NCI-H187 (cell line): ENCODE results near the gene NAP1L1.

Source experiments
- DNase-seq, 2 experiments: peaks; one replicate each; lab custom pipeline; 2025; lab: John Stamatoyannopoulos, UW

Gene NAP1L1, protein sequence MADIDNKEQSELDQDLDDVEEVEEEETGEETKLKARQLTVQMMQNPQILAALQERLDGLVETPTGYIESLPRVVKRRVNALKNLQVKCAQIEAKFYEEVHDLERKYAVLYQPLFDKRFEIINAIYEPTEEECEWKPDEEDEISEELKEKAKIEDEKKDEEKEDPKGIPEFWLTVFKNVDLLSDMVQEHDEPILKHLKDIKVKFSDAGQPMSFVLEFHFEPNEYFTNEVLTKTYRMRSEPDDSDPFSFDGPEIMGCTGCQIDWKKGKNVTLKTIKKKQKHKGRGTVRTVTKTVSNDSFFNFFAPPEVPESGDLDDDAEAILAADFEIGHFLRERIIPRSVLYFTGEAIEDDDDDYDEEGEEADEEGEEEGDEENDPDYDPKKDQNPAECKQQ

DNA sequence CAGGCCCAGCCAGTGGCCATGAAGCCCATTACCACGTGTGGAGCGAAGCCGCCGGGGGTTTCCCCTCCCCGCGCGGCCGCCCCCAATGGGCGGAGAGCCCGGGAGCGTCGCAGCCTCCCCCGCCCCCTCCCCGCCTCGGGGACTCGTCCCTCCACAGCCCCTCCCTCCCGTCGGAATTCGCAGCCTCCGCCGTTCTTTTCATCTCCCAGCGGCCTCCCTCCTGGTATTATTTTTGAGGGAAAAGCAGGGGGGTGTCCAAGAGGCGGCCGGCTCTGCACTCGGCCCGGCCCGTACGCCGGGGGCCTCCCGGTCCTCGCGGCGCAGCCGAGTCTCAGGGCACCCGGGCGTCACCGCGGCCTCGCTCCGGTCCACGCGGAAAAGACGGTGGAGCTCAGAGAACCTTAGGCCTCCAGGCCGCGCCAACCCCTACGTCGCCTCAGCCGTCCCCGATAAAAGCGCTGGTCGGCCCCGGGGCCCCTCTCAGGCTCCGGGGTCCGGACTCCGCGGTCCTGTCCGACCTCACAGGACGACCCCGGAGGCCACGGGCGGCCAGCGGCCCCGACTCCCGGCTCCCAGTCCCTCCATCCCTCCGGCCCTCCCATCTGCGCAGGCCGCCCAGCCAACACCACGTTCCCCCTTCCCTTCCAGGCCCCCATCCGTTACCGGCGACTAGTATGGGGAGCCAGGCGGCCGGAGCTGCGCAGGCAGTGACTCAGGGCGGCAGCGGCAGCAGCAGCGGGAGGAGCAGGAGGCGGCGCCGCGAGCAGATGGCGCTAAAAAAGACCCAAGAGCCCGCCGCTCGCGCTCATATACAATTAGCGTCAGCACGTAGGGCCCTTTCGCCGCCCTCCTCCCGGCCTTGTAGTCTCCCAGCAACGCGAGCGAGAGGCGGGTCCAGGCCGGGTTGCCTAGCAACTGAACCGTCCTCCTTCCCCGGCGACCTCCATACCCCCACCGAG, at the start of gene NAP1L1:
TSS of gene NAP1L1 (minus strand) at position 782 of the 959 bp plus-strand sequence. CDS start 10,466 bp downstream, outside the sequence.
- DNase-seq = peak; percentile 96 to 98

- no peak for DNase-seq
Measured at GRCh38 chr12:76127588-76127987, 43.1 kb upstream of the NAP1L1 start.

DNA sequence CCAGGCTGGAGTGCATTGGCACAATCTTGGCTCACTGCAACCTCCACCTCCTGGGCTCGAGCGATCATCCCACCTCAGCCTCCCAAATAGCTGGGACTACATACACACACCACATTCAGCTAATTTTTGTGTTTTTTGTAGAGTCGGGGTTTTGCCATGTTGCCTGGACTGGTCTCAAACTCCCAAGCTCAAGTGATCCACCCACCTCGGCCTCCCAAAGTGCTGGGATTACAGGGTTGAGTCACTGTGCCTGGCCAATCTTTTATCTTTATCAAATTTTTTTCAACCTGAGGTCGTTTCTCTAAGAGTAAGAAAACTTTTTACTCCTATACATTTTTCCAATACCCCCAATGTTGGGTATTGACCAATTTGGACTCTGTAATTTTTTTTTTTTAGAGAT, 40.0 kb upstream of the NAP1L1 start:
- no peak for DNase-seq

GRCh38 chr12:76123259-76124212, 39.1 kb upstream of the NAP1L1 start:
- DNase-seq = no peak

DNA sequence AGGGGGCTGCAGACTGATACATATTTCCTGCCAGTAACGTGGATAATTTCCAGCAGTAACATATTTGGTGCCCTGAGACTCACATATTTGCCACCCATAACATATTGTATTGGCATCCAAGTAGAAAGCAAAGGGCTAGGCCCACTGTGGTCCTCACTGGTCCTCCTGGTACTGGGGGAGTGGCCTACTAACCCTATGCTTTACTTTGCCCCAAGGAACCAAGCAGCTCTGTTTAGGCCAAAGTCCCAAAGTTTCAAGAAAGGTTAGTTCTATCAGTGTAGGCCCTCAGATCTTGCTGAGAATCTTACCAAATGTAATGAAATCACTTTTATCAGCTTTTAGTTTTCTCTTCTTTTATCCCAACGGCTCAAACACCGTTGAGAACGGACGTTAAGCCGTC, 35.4 kb upstream of the NAP1L1 start:
- no peak for DNase-seq

- no peak for DNase-seq
Measured at GRCh38 chr12:76117751-76118150, 33.3 kb upstream of the NAP1L1 start.

GRCh38 chr12:76117067-76117691, 32.7 kb upstream of the NAP1L1 start:
- no peak for DNase-seq

DNA sequence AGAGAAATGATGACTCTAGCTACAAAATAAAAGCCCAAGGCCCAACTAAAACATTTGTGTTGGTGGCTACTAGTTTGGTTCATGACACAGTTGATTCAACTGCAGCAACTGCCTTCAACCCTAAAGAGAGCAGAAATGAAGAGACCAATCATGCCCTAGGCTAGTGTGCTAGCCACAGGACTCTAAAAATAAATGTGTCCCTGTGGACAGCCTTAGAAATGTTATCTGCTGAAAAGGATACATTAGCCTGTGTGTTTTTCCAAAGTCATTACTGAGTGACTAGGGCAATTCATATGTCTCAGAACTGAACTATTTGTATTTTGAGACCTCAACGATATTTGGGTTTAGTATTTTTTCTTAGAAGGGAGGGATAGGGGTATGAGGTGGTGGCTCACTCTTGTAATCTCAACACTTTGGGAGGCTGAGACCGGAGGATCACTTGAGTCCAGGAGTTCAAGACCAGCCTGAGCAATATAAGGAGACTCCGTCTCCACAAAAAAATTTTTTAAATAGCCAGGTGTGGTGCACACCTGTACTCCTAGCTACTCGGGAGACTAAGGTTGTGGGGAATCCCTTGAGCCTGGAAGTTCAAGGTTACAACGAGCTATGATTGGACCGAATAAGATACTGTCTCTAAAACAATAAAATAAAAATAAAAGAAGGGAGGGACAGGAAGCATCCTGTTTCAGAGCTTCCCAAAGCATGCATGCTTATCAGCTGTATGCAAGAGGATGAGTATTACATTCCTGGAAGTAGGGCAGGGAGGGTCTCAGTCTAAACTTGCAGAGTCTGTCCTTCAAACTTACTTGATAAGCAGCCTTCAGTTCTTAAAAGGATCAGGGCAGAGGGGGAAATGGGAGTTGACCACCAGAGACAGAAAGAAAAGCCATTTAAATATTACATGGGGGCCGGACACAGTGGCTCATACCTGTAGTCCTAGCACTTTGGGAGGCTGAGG, 29.6 kb upstream of the NAP1L1 start:
- no peak for DNase-seq

DNA sequence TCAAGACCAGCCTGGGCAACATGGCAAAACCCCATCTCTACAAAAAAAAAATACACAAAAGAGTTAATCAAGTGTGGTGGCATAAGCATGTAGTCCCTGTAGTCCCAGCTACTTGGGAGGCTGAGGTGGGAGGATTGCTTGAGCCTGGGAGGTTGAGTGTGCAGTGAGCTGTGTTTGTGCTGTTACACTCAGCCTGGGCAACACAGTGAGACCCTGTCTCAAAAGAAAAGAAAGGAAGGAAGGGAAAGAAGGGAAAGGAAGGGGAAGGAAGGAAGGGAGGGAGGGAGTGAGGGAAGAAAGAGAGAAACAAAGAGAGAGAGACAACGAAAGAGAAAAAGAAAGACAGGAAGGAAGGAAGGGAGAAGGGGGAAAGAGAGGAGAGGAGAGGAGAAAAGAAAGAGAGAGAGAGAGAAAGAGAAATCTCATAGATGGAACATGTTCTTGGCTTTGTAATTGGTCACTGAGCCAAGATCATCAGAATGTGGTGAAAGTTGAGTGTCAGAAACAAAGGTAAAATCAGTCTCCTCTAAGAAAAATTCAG, 26.8 kb upstream of the NAP1L1 start:
- DNase-seq = no peak

DNA sequence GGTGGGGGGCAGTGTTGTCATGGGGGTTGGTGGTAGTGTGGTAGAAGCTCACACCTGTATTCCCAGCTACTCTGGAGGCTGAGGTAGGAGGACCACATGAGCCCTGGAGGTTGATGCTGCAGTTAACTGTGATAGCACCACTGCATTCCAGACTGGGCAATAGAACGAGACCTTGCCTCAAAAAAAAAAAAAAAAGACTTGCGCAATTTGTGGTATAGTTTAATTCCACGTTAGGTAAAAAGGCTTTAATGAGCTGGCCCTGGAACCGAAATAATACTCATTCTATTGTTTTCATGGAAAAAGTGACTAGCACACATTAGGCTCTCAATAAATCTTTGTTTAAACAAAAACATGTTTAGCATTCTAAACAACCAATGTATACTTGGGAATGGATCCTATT, 25.4 kb upstream of the NAP1L1 start:
- no peak for DNase-seq

GRCh38 chr12:76108356-76108755, 23.9 kb upstream of the NAP1L1 start:
- DNase-seq = no peak

DNA sequence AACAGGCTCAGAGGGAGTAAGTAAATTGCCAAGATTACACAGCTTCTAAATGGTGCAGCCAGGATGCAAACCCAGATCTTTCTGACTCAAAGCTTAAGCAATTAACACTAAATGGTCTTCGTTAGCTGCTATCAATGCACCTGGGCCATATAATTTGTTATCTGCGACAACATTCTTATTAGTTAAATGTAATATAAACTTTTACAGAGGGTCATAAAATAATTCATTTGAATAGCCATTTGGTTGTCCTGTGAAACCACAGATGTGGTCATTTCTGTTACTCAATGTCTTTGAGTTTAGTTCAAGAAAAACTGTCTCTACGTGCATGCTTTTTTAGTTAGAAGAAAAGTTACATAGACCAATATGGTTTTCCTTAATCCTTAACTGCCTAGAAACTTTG, 22.1 kb upstream of the NAP1L1 start:
- no peak for DNase-seq

GRCh38 chr12:76103958-76104357, 19.5 kb upstream of the NAP1L1 start:
- DNase-seq = no peak

- no peak for DNase-seq
Measured at GRCh38 chr12:76101739-76102385, 17.4 kb upstream of the NAP1L1 start.

GRCh38 chr12:76096079-76096646, 11.7 kb upstream of the NAP1L1 start:
- DNase-seq = no peak

DNA sequence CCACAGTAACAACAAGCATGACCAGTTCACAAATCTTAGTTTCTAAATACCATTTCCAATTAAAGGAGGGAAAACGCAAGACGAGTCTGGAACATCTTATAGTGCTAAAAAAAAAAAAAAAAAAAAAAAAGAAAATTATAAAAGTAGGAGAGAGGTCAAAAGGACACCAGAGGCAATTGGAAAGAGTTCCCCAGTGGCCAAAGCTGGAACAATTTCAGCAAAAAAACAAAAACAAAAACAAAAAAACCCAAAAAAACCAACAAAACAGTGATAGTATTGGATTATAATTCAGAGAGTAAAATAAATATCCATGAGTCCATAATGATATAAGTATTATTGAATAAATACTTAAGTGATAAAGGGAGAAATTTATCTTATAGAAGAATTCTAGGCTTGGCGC, 10.3 kb upstream of the NAP1L1 start:
- no peak for DNase-seq

DNA sequence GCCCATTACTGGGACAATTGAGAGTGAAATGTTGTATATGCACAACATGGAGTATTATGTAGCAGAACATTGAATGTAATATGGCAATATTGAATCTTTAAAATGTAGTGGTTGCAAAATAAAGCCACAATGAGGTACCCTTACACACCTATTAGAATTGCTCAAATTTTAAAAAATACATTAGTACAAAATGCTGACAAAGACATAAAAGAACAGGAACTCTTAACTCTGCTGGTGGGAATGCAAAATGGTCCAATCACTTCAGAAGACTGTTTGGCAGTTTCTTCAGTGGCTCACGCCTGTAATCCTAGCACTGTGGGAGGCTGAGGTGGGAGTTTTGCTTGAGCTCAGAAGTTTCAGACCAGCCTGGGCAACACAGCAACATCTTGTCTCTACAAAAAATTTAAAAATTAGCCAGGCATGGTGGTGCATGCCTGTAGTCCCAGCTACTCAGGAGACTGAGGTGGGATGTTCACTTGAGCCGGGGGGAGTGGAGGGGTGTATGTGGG, 6.8 kb upstream of the NAP1L1 start:
- no peak for DNase-seq

DNA sequence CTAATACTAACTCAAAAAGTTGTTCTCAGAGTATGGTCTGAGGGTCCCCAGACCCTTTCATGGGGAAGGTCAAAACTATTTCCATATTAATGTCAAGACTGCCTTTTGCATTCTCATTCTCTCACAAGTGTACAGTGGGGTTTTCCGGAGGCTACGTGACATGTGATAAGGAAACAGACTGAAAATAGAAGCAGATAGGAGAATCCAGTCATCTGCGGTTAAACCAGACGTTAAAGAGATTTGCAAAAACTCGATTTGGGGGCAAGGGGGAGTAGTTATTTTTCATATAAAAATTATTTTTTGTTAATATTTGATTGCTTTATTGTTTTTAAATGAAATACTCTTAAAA, 1.0 kb upstream of the NAP1L1 start:
- no peak for DNase-seq
